KBM-7 (cell line): ENCODE results near the gene CCDC87.
"Not testable (repeated sequence)": the region's sequence is repeated elsewhere in the genome, so short reads cannot be mapped to it uniquely, and the experiment has no call there.

Experiments used
- DNase-seq: peaks from one replicate; pipeline ENCODE4 v3.0.0-alpha.2; 2015
- in situ Hi-C: fragments of 300-500 bp; cut with MboI; formaldehyde crosslinking; loops from 2 replicates; pipeline ENCODE4 v1.14.3; 2020; ENCODE audit warnings: low sequenced_read_pairs, low pct_unique_long_range_greater_than_20kb, mixed read lengths

CCDC87 gene

DNA sequence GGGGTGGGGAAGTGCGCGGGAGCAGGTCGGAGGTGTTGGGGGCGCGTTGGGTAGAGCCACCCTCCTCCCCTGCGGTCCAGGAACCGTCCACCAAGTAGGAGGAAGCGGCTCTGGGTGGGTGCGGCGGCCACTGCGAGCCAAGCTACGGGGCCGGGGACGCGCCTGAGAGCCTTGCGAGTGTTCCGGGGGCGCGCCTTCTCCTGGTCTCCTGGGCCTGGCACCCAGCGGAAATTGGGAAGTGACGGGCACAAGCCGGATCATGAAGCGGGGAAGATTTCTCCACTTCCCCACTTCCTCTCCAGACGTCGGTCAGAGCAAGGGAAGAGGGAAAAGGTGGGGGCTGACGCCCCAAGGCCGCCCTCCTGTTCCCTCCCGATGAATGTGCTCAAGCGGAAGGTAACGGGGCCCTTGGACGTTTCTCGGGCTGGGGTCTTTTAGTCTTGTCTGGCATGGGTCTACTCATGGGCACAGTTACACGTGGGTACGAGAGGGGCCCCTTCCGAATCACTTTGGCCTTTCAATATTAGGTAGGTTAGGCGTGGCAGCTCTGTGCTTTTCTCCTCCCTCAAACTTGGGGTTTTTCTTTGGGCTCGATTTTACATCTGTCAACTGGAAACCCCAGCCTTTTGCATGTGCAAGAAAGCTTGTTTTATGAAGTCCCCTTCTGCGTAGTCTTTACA lies 24.4 kb upstream of the CCDC87 start:
- peak; percentile 84 for DNase-seq
- in situ Hi-C loops, result no loop called here

DNA sequence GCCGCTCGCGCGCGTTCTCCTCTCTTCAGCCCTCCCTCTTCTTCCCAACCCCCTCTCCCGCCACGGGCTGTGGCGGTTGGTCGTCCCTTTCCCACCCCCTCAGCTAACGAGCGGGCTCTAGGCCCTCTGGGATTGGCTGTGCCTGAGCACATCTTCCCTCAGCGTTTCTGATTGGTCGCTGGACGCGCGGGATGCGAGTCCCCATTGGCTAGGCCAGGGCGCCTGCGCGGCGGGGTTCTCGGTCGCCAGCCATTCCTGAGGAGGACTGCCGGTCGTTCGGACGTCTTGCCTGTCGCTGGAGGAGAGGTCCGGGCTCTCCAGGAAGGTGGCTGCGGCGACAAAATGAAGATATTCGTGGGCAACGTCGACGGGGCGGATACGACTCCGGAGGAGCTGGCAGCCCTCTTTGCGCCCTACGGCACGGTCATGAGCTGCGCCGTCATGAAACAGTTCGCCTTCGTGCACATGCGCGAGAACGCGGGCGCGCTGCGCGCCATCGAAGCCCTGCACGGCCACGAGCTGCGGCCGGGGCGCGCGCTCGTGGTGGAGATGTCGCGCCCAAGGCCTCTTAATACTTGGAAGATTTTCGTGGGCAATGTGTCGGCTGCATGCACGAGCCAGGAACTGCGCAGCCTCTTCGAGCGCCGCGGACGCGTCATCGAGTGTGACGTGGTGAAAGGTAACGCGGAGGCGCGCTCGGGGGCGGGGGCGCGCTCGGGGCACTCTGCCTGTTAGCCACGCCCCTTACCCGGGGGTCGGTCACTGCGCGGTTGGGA lies 23.7 kb upstream of the CCDC87 start, which contains the start of gene RBM14:
Gene RBM14, plus strand, starts transcription at position 252 of the 776 bp plus-strand sequence. Its CDS starts 91 bp downstream, at position 343.
- in situ Hi-C loops, result no loop called here
- DNase-seq, result peak; percentile 98

DNA sequence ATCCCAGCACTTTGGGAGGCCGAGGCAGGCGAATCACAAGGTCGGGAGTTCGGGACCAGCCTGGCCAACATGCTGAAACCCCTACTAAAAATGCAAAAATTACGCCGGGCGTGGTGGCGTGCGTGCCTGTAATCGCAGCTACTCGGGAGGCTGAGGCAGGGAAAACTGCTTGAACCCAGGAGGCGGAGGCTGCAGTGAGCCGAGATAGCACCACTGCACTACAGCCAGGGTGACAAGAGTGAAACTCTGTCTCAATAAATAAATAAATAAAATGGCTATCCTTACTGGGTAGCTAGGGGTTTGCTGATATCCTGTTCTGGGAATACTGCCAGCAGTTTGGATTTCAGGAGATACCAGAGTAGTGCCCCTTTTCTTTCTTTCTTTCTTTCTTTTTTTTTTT lies 21.2 kb upstream of the CCDC87 start:
- no peak for DNase-seq

DNA sequence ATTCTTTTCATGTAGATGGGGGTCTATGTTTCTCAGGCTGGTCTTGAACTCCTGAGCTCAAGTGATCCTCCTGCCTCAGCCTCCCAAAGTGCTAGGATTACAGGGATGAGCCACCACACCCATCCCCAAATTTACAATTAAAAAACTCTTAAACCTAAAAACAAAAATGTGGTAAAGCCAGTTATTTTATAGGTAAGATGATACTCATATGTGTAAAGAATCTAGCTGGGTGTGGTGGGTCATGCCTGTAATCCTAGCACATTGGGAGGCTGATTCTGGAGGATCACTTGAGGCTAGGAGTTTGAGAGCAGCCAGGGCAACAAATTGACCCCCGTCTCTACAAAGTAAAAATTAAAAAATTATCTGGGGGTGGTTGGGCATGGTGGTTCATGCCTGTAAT lies 19.6 kb upstream of the CCDC87 start:
- in situ Hi-C loops, result no loop called here
- DNase-seq, result no peak

More for the DNA sequence above, 21.2 kb upstream of the CCDC87 start:
- in situ Hi-C loops, result no loop called here

DNA sequence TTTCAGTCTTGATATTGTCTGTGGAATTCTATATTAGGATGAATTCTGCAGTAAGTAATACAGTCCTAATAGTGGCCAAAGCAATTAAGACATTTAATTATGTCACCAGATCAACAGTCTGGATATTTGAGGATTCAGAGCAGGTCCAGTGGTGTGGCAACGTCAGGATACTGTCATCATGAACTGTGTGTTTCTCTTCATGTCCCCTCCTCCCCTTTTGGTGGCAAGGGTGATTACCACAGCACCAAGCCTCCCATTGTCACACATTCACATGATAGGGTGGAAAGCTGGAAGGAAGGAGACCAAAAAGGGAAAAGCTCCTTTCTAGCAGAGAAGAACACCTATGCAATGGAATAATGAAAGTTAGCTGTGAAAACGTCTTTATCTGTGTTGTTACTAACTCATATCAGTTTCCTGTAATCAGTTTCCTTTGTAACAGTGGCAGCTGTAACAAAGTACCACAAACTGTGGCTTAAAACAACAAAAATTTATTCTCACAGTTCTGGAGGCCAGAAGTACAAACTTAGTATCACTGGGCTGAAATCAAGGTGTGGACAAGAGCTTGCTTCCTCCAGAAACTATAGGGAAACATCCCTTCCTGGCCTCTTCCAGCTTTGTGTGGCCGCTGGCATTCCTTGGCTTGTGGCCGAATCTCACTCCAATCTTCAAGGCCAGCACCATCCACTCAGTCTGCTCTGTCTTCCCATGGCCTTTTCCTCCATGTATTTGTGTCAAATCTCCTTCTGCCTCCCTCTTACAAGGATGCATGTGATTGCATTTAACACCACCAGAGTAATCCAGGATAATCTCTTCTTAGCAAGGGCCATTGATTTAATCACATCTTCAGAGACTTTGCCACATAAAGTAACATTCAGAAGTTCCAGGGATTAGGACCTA lies 17.1 kb upstream of the CCDC87 start:
- no peak for DNase-seq
- in situ Hi-C loops, result no loop called here

DNA sequence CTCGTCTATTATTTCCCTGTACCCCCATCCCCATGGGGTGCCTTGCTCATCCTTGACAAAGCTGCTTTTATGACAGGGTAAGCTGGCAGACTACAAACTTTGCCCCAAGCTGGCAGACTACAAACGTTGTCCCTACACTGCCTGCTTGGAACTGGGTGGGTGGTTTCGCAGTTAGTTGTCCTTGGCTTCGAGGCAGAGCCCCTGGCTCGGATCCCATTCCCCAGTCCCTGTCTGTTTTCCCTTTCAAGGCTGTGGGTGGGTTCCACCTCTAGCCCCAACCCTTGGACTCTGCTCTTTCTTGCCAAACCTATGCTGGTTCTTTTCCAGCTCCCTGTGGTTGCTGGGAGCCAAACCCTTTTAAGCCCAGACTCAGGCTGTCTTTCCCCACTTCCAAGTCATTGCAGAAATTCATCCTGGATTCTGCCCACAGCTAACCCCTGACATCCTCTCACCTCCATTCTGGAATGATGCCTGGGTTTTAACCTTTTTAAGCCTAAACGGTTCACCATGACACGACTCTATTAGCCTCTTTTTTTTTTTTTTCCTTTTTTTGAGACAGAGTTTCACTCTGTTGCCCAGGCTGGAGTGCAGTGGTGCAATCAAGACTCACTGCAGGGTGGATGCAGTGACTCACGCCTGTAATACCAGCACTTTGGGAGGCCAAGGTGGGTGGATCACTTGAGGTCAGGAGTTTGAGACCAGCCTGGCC lies 14.4 kb upstream of the CCDC87 start:
- DNase-seq, result no peak

DNA sequence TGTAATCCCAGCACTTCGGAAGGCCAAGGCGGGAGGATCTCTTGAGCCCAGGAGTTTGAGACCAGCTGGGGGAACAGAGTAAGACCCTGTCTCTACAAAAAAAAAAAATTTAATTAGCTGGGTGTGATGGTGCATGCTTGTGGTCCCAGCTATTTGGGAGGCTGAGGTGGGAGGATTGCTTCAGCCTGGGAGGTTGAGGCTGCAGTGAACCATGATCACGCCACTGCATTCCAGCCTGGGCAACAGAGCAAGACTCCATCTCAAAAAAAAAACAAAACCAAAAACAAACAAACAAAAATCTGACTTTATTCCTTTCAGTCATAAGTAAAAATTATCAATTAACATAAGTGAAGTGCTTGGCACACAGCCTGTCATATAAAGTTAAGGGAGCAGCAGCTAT lies 13.7 kb upstream of the CCDC87 start:
- in situ Hi-C loops, DNase-seq: not testable (repeated sequence)

More for the DNA sequence above, 14.4 kb upstream of the CCDC87 start:
- in situ Hi-C loops, result no loop called here

DNA sequence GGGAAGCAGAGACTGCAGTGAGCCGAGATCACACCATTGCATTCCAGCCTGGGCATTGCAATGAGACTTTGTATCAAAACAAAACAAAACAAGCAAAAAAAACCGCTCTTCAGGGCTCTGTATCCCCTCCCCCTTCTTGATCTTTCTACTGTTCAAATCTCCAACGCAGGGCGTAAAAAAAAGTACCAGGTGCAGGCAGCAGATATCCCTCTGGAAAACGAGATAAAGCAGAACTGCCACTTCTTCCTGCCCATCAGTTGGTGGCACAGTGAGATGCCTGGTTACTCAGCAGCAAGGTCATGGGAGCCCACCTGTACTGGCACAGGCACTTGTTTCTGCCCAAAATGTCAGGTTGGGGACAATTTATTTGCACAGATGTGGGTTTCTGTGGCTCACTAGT lies 11.3 kb upstream of the CCDC87 start:
- in situ Hi-C loops, result no loop called here

DNA sequence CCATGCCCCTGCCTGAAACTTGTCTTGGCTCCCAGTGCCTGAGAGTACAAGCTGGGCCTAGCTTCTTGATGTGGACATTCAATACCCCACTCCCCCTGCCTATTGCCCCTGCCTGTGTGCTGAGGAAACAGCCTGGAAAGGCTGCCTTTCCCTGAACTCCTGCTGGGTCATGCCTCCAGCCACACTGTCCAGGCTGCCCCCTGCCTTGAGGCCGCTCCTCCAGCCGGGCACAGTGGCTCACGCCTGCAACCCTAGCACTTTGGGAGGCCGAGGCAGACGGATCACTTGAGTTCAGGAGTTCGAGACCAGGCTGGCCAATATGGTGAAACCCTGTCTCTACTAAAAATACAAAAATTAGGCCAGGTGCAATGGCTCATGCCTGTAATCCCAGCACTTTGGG lies 10.2 kb upstream of the CCDC87 start:
- in situ Hi-C loops, result no loop called here
- DNase-seq, result no peak

More for the DNA sequence above, 11.3 kb upstream of the CCDC87 start:
- DNase-seq, result no peak

DNA sequence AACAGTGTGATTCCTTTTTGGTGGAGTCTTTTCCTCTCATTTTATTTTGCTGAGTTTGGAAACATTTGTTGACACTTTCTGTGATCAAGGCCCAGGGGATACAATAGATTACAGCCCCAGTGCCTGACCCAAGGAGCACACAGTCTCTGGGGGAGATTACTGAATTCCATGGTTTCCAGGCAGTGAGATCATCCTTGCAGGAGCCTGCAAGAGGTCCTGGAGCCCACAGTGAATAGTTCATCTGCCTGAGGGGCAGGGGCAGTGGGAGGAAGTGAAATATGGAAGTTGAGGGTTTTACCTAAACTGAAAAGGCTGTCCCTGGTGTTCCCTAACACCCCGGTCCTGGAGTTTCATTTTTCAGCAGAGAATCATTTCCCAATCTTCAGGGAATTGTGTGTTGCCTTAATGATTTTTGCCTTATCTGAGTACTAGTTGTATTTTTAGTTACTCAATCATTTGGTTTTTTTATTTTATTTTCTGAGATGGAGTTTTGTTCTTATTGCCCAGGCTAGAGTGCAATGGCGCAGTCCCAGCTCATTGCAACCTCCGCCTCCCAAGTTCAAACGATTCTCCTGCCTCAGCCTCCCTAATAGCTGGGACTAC lies 7.9 kb upstream of the CCDC87 start:
- in situ Hi-C loops, result no loop called here
- peak; percentile 25 for DNase-seq

DNA sequence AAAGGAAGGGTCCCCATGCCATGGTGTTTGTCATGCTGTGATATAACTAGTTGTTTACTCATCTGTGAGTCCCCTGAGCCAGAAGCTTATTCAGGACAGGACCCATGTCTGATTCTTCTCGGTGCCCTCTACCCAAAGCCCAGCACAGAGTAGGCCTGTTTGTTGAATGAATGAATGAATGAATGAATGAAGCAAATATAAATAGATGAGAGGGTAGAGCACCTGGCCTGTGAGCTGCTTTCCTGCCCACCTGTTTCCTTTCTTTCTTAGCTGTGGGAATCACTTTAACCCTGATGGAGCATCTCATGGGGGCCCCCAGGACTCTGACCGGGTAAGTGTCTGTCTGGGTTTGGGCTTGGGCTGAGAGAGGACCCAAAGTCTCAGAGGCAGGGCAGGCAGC lies 7.4 kb upstream of the CCDC87 start:
- DNase-seq, result no peak
- in situ Hi-C loops, result no loop called here

DNA sequence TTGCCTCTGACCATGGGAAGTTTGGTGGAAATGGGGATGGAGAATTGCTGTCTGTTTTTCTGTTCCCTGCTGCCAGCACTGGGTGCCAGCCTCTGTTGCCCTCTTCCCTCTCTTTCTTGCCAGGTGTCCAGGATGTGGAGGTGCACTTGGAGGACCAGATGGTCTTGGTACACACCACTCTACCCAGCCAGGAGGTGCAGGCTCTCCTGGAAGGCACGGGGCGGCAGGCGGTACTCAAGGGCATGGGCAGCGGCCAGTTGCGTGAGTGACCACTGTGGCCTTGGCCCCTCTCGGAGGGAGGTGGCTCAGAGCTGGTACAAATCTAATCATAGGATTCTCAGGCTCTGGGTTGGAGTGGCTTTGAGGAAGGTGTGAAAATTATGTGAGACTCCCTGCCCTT lies 6.1 kb upstream of the CCDC87 start:
- in situ Hi-C loops, result no loop called here
- DNase-seq, result no peak

DNA sequence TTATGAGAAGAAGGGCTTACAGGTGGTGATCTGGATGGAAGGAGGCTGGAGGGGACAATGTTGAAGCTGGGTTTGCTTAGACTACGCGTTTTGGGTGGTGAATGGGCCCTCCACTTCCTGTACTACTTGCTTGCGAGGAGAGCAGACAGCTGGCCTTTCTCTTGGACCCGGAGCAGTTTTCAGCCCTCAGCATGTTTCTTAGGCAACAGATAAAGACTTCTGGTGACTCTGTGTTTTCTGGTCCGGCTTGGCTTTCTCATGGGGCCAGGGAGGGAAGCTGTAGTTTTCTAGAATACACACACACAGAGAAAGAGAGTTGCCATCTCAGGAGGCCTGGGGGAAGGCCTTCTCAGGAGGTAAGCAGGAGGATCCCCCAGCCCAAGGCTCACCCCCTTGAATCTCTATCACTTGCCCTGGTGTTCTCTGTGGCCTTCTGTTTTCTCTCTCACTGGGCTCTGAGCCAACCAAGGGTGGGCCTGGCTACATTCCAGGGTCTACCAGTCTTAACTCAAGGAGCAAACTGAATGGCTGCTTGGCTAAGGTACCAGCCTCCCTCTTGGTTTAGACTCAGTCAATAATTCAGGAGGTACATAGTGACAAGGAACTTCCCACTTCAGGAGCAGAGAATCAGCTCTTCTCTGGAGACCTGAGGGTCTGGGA lies 2.5 kb upstream of the CCDC87 start:
- no peak for DNase-seq
- in situ Hi-C loops, result no loop called here

DNA sequence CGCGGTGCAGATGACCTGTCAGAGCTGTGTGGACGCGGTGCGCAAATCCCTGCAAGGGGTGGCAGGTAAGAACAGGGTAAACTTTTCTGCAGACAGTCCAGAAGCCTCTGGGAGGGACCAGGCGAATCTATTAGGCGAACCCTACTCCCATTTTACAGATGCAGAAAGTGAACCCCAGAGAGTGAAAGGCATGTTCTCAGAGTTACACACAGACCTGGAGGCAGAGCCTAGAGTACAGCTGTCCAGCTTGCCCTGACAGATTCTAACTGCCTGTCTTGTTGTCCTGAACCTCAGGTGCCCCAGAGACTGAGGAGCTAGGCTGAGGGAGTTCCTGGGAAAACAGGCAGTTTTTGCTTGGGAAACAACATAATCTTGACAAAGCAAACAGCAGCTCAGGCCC lies 787 bp upstream of the CCDC87 start:
- DNase-seq, result no peak
- in situ Hi-C loops, result no loop called here

DNA sequence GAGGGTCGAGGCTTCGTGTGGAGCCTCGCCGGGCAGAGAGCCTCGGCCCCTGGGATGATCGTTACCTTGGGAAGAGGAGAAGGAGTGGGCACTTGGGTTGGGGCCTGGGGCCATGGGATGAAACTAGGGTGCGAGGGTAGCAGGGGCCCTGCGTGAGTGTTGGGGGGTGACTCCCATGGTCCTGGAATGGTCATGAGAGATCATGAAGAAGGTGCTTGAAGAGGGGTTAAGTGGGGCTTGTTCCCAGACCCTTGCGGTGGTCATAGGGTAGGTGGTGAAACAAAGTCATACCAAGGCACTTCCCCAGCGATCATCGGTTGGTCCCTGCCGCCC lies 406 bp upstream of the CCDC87 start:
- DNase-seq, result no peak
- in situ Hi-C loops, result no loop called here

DNA sequence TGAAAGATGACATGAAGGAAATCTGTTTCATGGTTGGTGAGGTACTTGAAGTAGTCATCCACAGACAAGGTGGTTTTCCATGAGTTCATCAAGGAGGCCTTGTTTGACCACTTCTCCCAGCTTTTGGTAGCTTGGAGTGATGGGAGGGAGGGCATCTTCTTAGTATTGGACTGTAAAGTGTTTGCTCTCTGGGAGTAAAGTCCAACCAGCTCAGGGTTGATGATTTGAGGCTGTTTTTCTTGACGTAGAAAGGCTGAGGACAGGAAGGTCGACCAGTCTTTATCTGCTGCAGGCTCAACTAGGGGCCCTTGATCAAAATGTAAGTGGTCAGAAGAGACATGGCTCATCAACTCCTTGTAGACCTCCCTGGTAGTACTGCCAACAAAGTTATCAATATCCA lies 1.7 kb downstream of the CCDC87 start:
- in situ Hi-C loops, result no loop called here
- no peak for DNase-seq

DNA sequence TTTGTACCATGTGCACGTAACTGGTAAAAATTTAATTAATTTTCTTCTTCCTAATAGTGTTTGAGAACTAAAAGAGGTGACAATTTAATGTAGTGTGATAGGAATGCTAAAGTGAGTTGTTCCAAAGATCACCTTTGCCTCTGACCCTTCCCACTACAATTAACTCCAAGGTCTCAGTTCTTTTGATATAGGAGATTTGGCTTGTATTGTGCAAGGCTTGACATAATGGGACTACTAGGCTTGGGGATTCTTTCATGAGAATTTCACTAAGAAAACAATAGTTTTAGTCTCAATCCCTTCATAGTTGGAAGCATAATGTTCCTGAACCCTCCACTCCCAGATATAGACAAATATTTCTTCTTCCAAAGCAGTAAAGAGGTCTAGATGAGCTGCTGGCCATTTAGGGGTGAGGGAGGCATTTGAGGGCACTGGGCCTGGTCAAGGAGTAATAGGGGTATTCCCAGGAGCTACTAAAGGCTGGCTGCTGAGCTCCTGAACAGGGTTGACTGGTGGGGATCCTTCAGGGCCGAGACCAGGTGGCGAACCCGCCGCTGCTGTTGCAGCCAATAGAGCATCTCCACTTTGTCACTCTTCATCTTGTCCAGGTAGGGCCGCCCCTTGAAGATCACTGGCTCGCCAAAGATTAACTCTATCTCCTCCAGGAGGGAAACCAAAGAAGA lies 2.7 kb downstream of the CCDC87 start:
- in situ Hi-C loops, result no loop called here
- DNase-seq, result no peak

DNA sequence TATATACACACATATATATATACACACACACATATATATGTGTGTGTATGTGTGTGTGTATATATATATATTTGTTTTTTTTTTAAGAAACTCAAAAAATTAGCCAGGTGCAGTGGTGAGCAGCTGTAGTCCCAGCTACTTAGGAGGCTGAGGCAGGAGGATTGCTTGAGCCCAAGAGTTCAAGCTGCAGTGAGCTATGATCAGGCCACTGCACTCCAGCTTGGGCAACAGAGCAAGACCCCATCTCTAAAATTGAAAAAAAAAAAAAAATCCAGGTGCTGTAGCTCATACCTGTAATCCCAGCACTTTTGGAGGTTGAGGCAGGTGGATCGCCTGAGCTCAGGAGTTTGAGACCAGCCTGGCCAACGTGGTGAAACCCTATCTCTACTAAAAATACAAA lies 3.5 kb downstream of the CCDC87 start:
- in situ Hi-C loops, DNase-seq: not testable (repeated sequence)
